ENCODE measurements around the gene GCNT3. TPM values are rescaled to one million over a fixed set of nuclear protein-coding genes. Genes with fewer than 3 reads are reported as not detected.
A peak's percentile ranks its signal among the peaks of the same experiment; 100 is the strongest.

GCNT3 gene
- total RNA-seq, 2 donors from 2014 or later, result 261 to 365 TPM

- Histone ChIP-seq H3K4me3 (no peak overlapping the region), H3K36me3 (no peaks in the 10 kb centered on the region), H3K27ac (no peak overlapping the region), H3K9me3 (no peaks in the 10 kb centered on the region), H3K4me1 (peaks cover 7% of the 10 kb centered on the region), H3K27me3 (no peaks in the 10 kb centered on the region), H3K9ac (ENCODE audit: low read depth in 2 of 2, low read length in 2 of 2) (no peak overlapping the region)
- no peak for TF ChIP-seq CTCF (IDR thresholded peaks at IDR 0.05)
- intact Hi-C loops (cut with DNase I), result no loop called here
- DNase-seq, result no peak
Observed at GRCh38 chr15:59654046-59654445, 42.5 kb downstream of the GCNT3 start.

DNA sequence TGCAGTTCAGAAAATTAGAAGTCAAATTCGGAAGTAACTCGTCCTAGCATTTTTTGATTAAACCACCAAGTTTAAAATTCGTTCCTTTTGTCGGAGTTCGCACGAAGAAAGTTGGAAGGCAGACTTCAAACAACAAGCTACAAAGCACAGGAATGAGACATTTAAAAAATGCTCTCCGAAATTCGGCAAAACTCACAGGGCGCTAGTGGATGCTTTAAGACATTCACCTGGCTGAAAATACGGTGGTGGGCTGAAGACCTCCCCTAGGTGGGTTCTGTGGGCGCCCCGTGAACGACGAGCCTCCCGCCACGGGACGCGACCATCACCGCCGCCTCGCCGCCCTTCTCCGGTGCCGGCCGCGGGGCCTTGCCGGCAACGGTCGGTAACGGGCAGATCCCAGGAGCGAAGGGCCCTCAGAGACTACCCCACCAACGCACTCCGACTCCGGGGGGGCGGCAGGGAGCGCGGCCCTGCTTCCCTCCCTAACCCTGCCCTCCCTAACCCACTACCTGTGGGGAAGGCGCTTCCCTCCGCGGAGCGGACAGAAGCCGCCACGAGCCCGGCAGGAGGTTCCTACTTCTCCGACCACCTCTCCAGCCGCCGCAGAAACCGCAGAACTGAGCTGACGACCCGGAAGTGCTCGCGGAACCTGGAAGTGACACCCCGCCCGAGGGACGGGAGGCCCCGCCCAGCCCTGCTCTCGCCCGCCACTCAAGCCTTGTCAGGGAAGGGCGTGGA lies 45.5 kb downstream of the GCNT3 start, which contains the start of gene GTF2A2:
GTF2A2 (minus strand) TSS at position 619 of the 738 bp plus-strand sequence. CDS start 5,238 bp downstream, outside the sequence.
- H3K27me3 ChIP-seq, result no peaks in the 10 kb centered on the region
- H3K4me1 ChIP-seq, result peaks cover 7% of the 10 kb centered on the region
- DNase-seq, result peak; percentile 97
- H3K9me3 ChIP-seq, result no peaks in the 10 kb centered on the region
- peak within 1 kb of the TSS; percentile 72 to 88 for H3K9ac ChIP-seq (ENCODE audit: low read depth in 2 of 2, low read length in 2 of 2)
- no peak for TF ChIP-seq CTCF (IDR thresholded peaks at IDR 0.05)
- peak within 1 kb of the TSS; percentile 84 for H3K27ac ChIP-seq
- peak within 1 kb of the TSS; percentile 93 for H3K4me3 ChIP-seq
- intact Hi-C loops (cut with DNase I), result no loop called here
- H3K36me3 ChIP-seq, result no peaks in the 10 kb centered on the region

GRCh38 chr15:59657635-59658125 lies 46.1 kb downstream of the GCNT3 start:
- no peaks in the 10 kb centered on the region for H3K27me3 ChIP-seq
- no peak for TF ChIP-seq CTCF (IDR thresholded peaks at IDR 0.05)
- peaks cover 7% of the 10 kb centered on the region for H3K4me1 ChIP-seq
- peak overlapping the region; percentile 84 for H3K27ac ChIP-seq
- peak; percentile 30 for DNase-seq
- H3K4me3 ChIP-seq, result peak overlapping the region; percentile 93
- H3K36me3 ChIP-seq, result no peaks in the 10 kb centered on the region
- intact Hi-C loops (cut with DNase I), result no loop called here
- H3K9me3 ChIP-seq, result no peaks in the 10 kb centered on the region
- peak overlapping the region in 1 of 2 donors; percentile 88 for H3K9ac ChIP-seq (ENCODE audit: low read depth in 2 of 2, low read length in 2 of 2)

- Histone ChIP-seq H3K27me3 (no peaks in the 10 kb centered on the region), H3K4me3 (no peak overlapping the region), H3K36me3 (no peaks in the 10 kb centered on the region), H3K9me3 (no peaks in the 10 kb centered on the region), H3K27ac (no peak overlapping the region), H3K4me1 (peaks cover 7% of the 10 kb centered on the region), H3K9ac (ENCODE audit: low read depth in 2 of 2, low read length in 2 of 2) (no peak overlapping the region)
- TF ChIP-seq CTCF (IDR thresholded peaks at IDR 0.05), result no peak
- intact Hi-C loops (cut with DNase I), result no loop called here
- no peak for DNase-seq
Observed at GRCh38 chr15:59659366-59659765, 47.8 kb downstream of the GCNT3 start.

DNA sequence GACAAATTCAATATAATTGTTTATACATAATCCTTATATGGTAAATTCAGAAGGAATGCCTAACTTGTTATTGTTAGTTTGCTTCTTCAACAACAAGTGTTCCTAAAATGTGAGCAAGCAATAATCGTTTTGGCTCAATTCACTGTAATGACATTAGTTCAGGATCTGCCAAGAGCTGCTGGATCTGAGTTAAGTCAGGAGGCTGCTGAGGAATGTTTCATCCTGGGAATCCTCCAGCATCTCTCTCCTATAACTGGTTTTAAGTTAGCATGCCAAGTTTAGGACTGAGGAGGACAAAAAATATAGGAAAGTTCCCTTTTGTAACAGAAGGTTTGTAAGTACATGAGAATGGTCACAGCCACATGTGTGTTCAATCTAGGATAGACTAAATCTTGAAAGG lies 50.7 kb downstream of the GCNT3 start:
- DNase-seq, result no peak
- Histone ChIP-seq H3K4me1 (no peaks in the 10 kb centered on the region), H3K9me3 (no peaks in the 10 kb centered on the region), H3K27me3 (no peaks in the 10 kb centered on the region), H3K9ac (ENCODE audit: low read depth in 2 of 2, low read length in 2 of 2) (no peak overlapping the region), H3K36me3 (peaks cover 7% of the 10 kb centered on the region), H3K27ac (no peak overlapping the region), H3K4me3 (no peak overlapping the region)
- no peak for TF ChIP-seq CTCF (IDR thresholded peaks at IDR 0.05)
- intact Hi-C loops (cut with DNase I), result no loop called here

All from colonic mucosa (tissue), 4 donors.